Endothelial cell of umbilical vein (primary cell): Measurements from ENCODE around the gene OMA1. TPM values are rescaled to one million over a fixed set of nuclear protein-coding genes. Genes with fewer than 3 reads are reported as not detected.

Experiments used
- BruUV-seq: library from RNA; stranded (reverse); fragments of 400-500 nt; replicated peaks from 2 replicates; lab custom pipeline; 2021; lab: Mats Ljungman, UMichigan
- CTCF ChIA-PET: fragments of 300-600, 350-600 bp; sonication (Branson Sonifier 250); formaldehyde crosslinking; loops from one replicate; lab custom pipeline; 2021; ENCODE audit warnings: antibody characterized with exemption, inconsistent platforms; lab: Charles Lee
- POLR2A ChIA-PET: fragments of 300-600, 350-600 bp; sonication (Branson Sonifier 250); formaldehyde crosslinking; loops from one replicate; lab custom pipeline; 2021; ENCODE audit warnings: antibody characterized with exemption, inconsistent platforms; lab: Charles Lee
- DNase-seq: peaks from one replicate; pipeline ENCODE4 v3.0.0-alpha.2; 2011; ENCODE audit warnings: low read depth, low spot score
- FAIRE-seq: peaks from 2 replicates; lab custom pipeline; 2011; peaks lifted over from hg19 to GRCh38; lab: Jason Lieb, UNC
- H2AFZ ChIP-seq: 2 replicates; pipeline ENCODE4 v1.6.0; 2012; ENCODE audit warnings: low read depth, low read length, control low read depth, inconsistent platforms
- H3K27ac ChIP-seq: 2 replicates; pipeline ENCODE4 v1.5.1; 2011; ENCODE audit warnings: low read depth, mild to moderate bottlenecking, control low read depth, low read length, moderate library complexity; ENCODE audit not compliant: insufficient read depth
- H3K27me3 ChIP-seq, 2 experiments: 2 replicates each; pipeline versions ENCODE4 v1.6.0 to v1.6.1; 2011; ENCODE audit warnings: low read length in 2 of 2, mixed read lengths in 1 of 2; ENCODE audit not compliant: control insufficient read depth in 2 of 2, insufficient read depth in 2 of 2
- H3K36me3 ChIP-seq, 2 experiments: 2 replicates in 1 of 2; 3 replicates in 1 of 2; pipeline ENCODE4 v1.5.1; 2011; ENCODE audit warnings: low read length in 2 of 2, mild to moderate bottlenecking in 1 of 2, moderate library complexity in 1 of 2; ENCODE audit not compliant: control insufficient read depth in 2 of 2, insufficient read depth in 2 of 2; ENCODE audit errors: extremely low read depth in 1 of 2
- H3K4me1 ChIP-seq: 3 replicates; pipeline ENCODE4 v1.5.1; 2011; ENCODE audit warnings: mild to moderate bottlenecking, low read length; ENCODE audit not compliant: control insufficient read depth, insufficient read depth; ENCODE audit errors: extremely low read depth
- H3K4me2 ChIP-seq: 2 replicates; pipeline ENCODE4 v1.6.1; 2011; ENCODE audit warnings: low read length, control low read depth, mixed read lengths; ENCODE audit not compliant: insufficient read depth
- H3K4me3 ChIP-seq, 3 experiments: fragments of 200-600 bp in 1 of 3; sonication (generic), shearing (Covaris generic) in 1 of 3; replicated peaks in 1 of 3; 2 replicates each; pipeline ENCODE4 v1.5.1; 2011 to 2016; ENCODE audit warnings: control low read depth in 3 of 3, low read length in 3 of 3, mild to moderate bottlenecking in 2 of 3, inconsistent platforms in 1 of 3, low read depth in 1 of 3, moderate library complexity in 1 of 3; ENCODE audit not compliant: insufficient read depth in 1 of 3
- H3K79me2 ChIP-seq: 2 replicates; pipeline ENCODE4 v1.6.0; 2012; ENCODE audit warnings: low read length, inconsistent platforms; ENCODE audit not compliant: control insufficient read depth, insufficient read depth
- H3K9ac ChIP-seq: replicated peaks from 2 replicates; pipeline ENCODE3; 2011; ENCODE audit warnings: low read length, control low read depth; ENCODE audit not compliant: insufficient read depth; ENCODE audit errors: extremely low read depth
- H3K9me1 ChIP-seq: replicated peaks from 3 replicates; pipeline ENCODE4 v1.6.0; 2011; ENCODE audit warnings: mild to moderate bottlenecking, low read length; ENCODE audit not compliant: control insufficient read depth, insufficient read depth; ENCODE audit errors: extremely low read depth
- H3K9me3 ChIP-seq: replicated peaks from 2 replicates; pipeline ENCODE4 v1.5.1; 2012; ENCODE audit warnings: low read length, inconsistent platforms; ENCODE audit not compliant: control insufficient read depth, insufficient read depth
- H4K20me1 ChIP-seq: replicated peaks from 2 replicates; pipeline ENCODE3; 2011; ENCODE audit warnings: mild to moderate bottlenecking, low read length; ENCODE audit not compliant: control insufficient read depth, insufficient read depth; ENCODE audit errors: extremely low read depth
- EZH2 ChIP-seq: IDR thresholded peaks from 2 replicates; pipeline ENCODE4 v1.6.1; 2012; ENCODE audit warnings: borderline replicate concordance, low read depth, mild to moderate bottlenecking, moderate library complexity, low read length, inconsistent platforms; ENCODE audit not compliant: severe bottlenecking
- FOS ChIP-seq: IDR thresholded peaks from 2 replicates; pipeline ENCODE4 v1.6.1; 2011; ENCODE audit warnings: mild to moderate bottlenecking, low read length, moderate library complexity, borderline replicate concordance; ENCODE audit not compliant: insufficient read depth
- GATA2 ChIP-seq: IDR thresholded peaks from 2 replicates; pipeline ENCODE4 v1.7.0; 2011; ENCODE audit warnings: low read depth, mild to moderate bottlenecking, moderate library complexity, mixed read lengths, low read length; ENCODE audit not compliant: insufficient read length, insufficient read depth
- JUN ChIP-seq: IDR thresholded peaks from 2 replicates; pipeline ENCODE4 v1.6.1; 2011; ENCODE audit warnings: borderline replicate concordance, low read depth; ENCODE audit not compliant: insufficient read length, insufficient read depth
- MYC ChIP-seq: IDR thresholded peaks from one replicate; pipeline ENCODE4 v1.6.1; 2011; ENCODE audit warnings: mild to moderate bottlenecking, low read depth, low read length
- POLR2A ChIP-seq: IDR thresholded peaks from 2 replicates; pipeline ENCODE4 v1.6.1; 2012; ENCODE audit warnings: low read depth, mild to moderate bottlenecking, control low read depth, low read length
- POLR2AphosphoS5 ChIP-seq: IDR thresholded peaks from 2 replicates; pipeline ENCODE4 v1.6.1; 2012; ENCODE audit warnings: low read depth, mild to moderate bottlenecking, control low read depth, low read length, moderate library complexity; ENCODE audit not compliant: insufficient read depth
- dilution Hi-C: fragments of 300-500 bp; cut with MboI; formaldehyde crosslinking; loops from one replicate; pipeline ENCODE4 v1.15.0; 2019; ENCODE audit warnings: low sequenced_read_pairs; ENCODE audit not compliant: extremely low pct_ligation_motif_present
- intact Hi-C: fragments of 100-400 bp; cut with micrococcal nuclease; formaldehyde crosslinking; loops from one replicate; pipeline ENCODE4 v1.10.0; 2022
- polyA plus RNA-seq, 4 experiments: library from polyadenylated mRNA; depleted of rRNA in 3 of 4; stranded (reverse) in 3 of 4; unstranded in 1 of 4; fragments of >200 nt; gene quantifications; 2 replicates each; pipeline versions ENCODE4 v1.2.1 to v1.2.3, GENCODE V29; 2011 to 2012; ENCODE audit warnings: missing spikeins in 1 of 4
- total RNA-seq: library from RNA; stranded (reverse); gene quantifications from 2 replicates; pipeline ENCODE4 v1.2.3, GENCODE V29; 2021
- TF ChIP-seq, protein P1 (sequence below), 2 donors: IDR thresholded peaks; 1 replicate in 1 of 2; 2 replicates in 1 of 2; pipeline ENCODE4 v1.5.1; 2011; ENCODE audit warnings: low read length in 2 of 2, mild to moderate bottlenecking in 2 of 2, moderate library complexity in 2 of 2, control low read depth in 1 of 2, inconsistent platforms in 1 of 2, low read depth in 1 of 2; ENCODE audit not compliant: insufficient read depth in 1 of 2; ENCODE audit errors: extremely low read depth in 1 of 2
- TF ChIP-seq, protein P2 (sequence below): IDR thresholded peaks from 2 replicates; pipeline ENCODE4 v1.6.1; 2011; ENCODE audit not compliant: insufficient read depth, insufficient read length

The OMA1 gene
- total and polyA plus RNA-seq, 2 donors (not counting 3 experiments of a cell fraction or from before 2014, with no cell fraction given), result 4.0 to 4.6 TPM

DNA sequence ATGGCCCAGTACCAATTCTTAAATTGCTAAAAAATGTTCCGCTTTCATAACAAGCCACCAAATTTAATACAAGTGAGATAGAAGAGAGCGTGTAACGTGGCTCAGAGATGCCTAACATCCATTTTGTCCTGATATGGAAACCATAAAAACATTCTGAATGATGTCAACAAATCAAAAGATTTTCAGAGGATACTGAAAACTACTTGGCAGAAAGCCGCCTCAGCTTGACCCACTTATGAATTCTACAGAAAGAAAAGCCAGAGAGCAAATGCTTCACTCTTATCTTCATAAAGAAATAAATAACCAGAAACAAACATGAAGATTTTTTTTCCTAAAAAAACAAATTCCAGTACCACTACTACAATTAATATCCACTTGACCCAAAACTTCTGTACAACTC is 41.2 kb downstream of the OMA1 start:
- ChIA-PET POLR2A (no interaction called here), CTCF (no interaction called here)
- BruUV-seq, result no TSS peak
- H2AFZ ChIP-seq, result no peak overlapping the region
- no peaks in the 10 kb centered on the region for H3K4me1 ChIP-seq
- no peak overlapping the region for H3K27ac ChIP-seq
- no peak for DNase-seq
- no peak overlapping the region for H3K9ac ChIP-seq
- H3K9me1 ChIP-seq, result no peaks in the 10 kb centered on the region
- TF ChIP-seq FOS, result no peak
- TF ChIP-seq JUN, result no peak
- TF ChIP-seq, protein P1, sequence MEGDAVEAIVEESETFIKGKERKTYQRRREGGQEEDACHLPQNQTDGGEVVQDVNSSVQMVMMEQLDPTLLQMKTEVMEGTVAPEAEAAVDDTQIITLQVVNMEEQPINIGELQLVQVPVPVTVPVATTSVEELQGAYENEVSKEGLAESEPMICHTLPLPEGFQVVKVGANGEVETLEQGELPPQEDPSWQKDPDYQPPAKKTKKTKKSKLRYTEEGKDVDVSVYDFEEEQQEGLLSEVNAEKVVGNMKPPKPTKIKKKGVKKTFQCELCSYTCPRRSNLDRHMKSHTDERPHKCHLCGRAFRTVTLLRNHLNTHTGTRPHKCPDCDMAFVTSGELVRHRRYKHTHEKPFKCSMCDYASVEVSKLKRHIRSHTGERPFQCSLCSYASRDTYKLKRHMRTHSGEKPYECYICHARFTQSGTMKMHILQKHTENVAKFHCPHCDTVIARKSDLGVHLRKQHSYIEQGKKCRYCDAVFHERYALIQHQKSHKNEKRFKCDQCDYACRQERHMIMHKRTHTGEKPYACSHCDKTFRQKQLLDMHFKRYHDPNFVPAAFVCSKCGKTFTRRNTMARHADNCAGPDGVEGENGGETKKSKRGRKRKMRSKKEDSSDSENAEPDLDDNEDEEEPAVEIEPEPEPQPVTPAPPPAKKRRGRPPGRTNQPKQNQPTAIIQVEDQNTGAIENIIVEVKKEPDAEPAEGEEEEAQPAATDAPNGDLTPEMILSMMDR (IDR thresholded peaks at IDR 0.05; ENCODE audit: extremely low read depth in 1 of 2, insufficient read depth in 1 of 2, low read depth in 1 of 2, low read length in 2 of 2), result no peak
- TF ChIP-seq POLR2AphosphoS5, result no peak
- TF ChIP-seq MYC, result no peak
- no peak for TF ChIP-seq EZH2
- TF ChIP-seq POLR2A, result no peak
- TF ChIP-seq, protein P2, sequence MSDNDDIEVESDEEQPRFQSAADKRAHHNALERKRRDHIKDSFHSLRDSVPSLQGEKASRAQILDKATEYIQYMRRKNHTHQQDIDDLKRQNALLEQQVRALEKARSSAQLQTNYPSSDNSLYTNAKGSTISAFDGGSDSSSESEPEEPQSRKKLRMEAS, result no peak
- TF ChIP-seq GATA2, result no peak
- no peaks in the 10 kb centered on the region for H3K9me3 ChIP-seq
- FAIRE-seq, result no peak
- intact Hi-C loops (no loop called here), dilution Hi-C loops (no loop called here)
- no peaks in the 10 kb centered on the region for H3K36me3 ChIP-seq
- H3K4me2 ChIP-seq, result no peak overlapping the region
- no peaks in the 10 kb centered on the region for H3K27me3 ChIP-seq
- H3K79me2 ChIP-seq, result no peaks in the 10 kb centered on the region
- no peak overlapping the region for H3K4me3 ChIP-seq
- H4K20me1 ChIP-seq, result no peaks in the 10 kb centered on the region
